Upper lobe of left lung (tissue), 6 donors: ENCODE measurements around the gene MAP2K4. TPM values are rescaled to one million over a fixed set of nuclear protein-coding genes. Genes with fewer than 3 reads are reported as not detected.

ENCODE experiments used
- ATAC-seq, 2 donors: fragments of 200-7000 bp; cut with Tn5 transposase; one replicate each; pipeline ENCODE4 v1.9.1; 2022; ENCODE audit warnings: mild to moderate bottlenecking in 2 of 2, moderate library complexity in 2 of 2; ENCODE audit not compliant: low FRiP score in 2 of 2
- DNase-seq, 2 donors: peaks; one replicate each; pipeline ENCODE4 v3.0.0-alpha.2; 2019 to 2020
- H3K27ac ChIP-seq, 4 donors: fragments of 200-600 bp; sonication (generic); one replicate each; pipeline ENCODE4 v1.5.1; 2016 to 2019
- H3K27me3 ChIP-seq, 4 donors: fragments of 200-600 bp; sonication (generic); one replicate each; pipeline ENCODE4 v1.5.1; 2017 to 2019
- H3K36me3 ChIP-seq, 4 donors: fragments of 200-600 bp; sonication (generic); one replicate each; pipeline ENCODE4 v1.5.1; 2016 to 2019
- H3K4me1 ChIP-seq, 4 donors: fragments of 200-600 bp; sonication (generic); one replicate each; pipeline ENCODE4 v1.5.1; 2018 to 2019
- H3K4me3 ChIP-seq, 4 donors: fragments of 200-600 bp; sonication (generic); one replicate each; pipeline ENCODE4 v1.5.1; 2017 to 2019; ENCODE audit warnings: mild to moderate bottlenecking in 2 of 4, moderate library complexity in 1 of 4
- H3K9me3 ChIP-seq, 4 donors: fragments of 200-600 bp; sonication (generic); one replicate each; pipeline ENCODE4 v1.5.1; 2018 to 2019
- EP300 ChIP-seq, 4 donors: sonication (generic); formaldehyde crosslinking; IDR thresholded peaks; one replicate each; pipeline ENCODE4 v1.5.1; 2017; ENCODE audit warnings: antibody characterized with exemption in 4 of 4, control low read depth in 2 of 4
- POLR2A ChIP-seq, 4 donors: fragments of 450-650 bp; IDR thresholded peaks; one replicate each; pipeline ENCODE4 v1.5.1; 2016 to 2017; ENCODE audit warnings: antibody characterized with exemption in 4 of 4, mild to moderate bottlenecking in 2 of 4
- POLR2AphosphoS5 ChIP-seq, 2 donors: sonication (generic); formaldehyde crosslinking; IDR thresholded peaks; one replicate each; pipeline ENCODE4 v1.5.1; 2017; ENCODE audit warnings: antibody characterized with exemption in 2 of 2
- WGBS, 2 donors: methylation state at CpG; one replicate each; pipeline ENCODE4 v1.1.5; 2017 to 2018; 5-methylcytosine and 5-hydroxymethylcytosine counted together
- total RNA-seq, 6 donors: library from RNA; depleted of rRNA in 4 of 6; stranded (reverse); fragments of >200 nt in 4 of 6; gene quantifications; one replicate each; pipeline versions ENCODE4 v1.1.0 to v1.2.1, GENCODE V29; 2016 to 2021
- TF ChIP-seq, protein P1 (sequence below), 6 experiments: fragments of 450-650 bp in 4 of 6; fragments of 200-600 bp in 2 of 6; sonication (generic) in 2 of 6; IDR thresholded peaks; one replicate each; pipeline ENCODE4 v1.5.1; 2016 to 2019; ENCODE audit warnings: antibody characterized with exemption in 6 of 6
- donor health status: DM: no; HTN: no; CAD: no; lungs with moderate emphysema.
- donor health status: DM: no; HTN: yes; CAD: no; lungs with severe emphysema.

The MAP2K4 gene
- total RNA-seq, 6 donors from 2014 or later, result 10.2 to 42.7 (median 25.6) TPM

DNA sequence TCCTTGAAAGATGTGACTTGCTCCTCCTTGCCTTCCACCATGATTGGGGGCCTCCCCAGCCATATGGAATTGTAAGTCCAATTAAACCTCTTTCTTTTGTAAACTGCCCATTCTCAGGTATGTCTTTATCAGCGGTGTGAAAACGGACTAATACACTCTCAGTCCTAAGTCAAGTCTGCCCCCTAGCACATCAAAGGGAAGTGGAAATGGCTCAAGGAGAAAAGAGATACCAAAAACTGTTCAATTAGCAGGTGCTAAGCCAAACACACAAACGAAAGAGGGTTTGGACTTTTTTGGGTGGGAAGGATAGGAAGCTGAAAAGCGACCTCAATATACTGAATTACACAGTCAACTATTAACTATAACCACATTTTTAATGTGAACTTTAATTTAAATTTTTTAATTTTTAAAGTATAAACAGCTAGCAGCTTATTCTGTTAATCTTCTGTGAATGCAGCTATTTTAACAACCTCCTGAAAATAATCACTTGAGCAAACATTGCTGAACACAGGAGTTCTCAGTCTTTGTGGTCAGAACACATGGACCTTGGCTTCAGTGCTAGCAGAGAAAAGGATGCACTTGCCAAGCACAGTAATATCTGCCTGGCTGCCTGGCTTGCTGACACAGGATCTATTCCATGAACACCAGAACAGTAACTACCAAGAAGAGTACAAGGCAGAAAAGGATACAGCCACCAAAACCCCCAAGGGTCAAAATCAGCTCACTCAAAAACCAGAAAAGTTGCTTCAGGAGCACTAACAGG, 34.3 kb upstream of the MAP2K4 start:
- DNase-seq (no peak), ATAC-seq (peak in 1 of 2 donors; percentile 78)
- Histone ChIP-seq H3K27ac (no peak overlapping the region), H3K36me3 (peaks cover 0 to 48% (median 13%) of the 10 kb centered on the region in 4 donors), H3K27me3 (no peaks in the 10 kb centered on the region), H3K4me1 (no peaks in the 10 kb centered on the region), H3K4me3 (no peak overlapping the region), H3K9me3 (no peaks in the 10 kb centered on the region)
- WGBS, 2 donors, result 93 to 94% methylated on average over 4 of the region's 4 CpGs
- no peak for TF ChIP-seq EP300 (IDR thresholded peaks at IDR 0.05)
- TF ChIP-seq POLR2AphosphoS5 (IDR thresholded peaks at IDR 0.05), result no peak
- TF ChIP-seq, protein P1, sequence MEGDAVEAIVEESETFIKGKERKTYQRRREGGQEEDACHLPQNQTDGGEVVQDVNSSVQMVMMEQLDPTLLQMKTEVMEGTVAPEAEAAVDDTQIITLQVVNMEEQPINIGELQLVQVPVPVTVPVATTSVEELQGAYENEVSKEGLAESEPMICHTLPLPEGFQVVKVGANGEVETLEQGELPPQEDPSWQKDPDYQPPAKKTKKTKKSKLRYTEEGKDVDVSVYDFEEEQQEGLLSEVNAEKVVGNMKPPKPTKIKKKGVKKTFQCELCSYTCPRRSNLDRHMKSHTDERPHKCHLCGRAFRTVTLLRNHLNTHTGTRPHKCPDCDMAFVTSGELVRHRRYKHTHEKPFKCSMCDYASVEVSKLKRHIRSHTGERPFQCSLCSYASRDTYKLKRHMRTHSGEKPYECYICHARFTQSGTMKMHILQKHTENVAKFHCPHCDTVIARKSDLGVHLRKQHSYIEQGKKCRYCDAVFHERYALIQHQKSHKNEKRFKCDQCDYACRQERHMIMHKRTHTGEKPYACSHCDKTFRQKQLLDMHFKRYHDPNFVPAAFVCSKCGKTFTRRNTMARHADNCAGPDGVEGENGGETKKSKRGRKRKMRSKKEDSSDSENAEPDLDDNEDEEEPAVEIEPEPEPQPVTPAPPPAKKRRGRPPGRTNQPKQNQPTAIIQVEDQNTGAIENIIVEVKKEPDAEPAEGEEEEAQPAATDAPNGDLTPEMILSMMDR (IDR thresholded peaks at IDR 0.05), result no peak

DNA sequence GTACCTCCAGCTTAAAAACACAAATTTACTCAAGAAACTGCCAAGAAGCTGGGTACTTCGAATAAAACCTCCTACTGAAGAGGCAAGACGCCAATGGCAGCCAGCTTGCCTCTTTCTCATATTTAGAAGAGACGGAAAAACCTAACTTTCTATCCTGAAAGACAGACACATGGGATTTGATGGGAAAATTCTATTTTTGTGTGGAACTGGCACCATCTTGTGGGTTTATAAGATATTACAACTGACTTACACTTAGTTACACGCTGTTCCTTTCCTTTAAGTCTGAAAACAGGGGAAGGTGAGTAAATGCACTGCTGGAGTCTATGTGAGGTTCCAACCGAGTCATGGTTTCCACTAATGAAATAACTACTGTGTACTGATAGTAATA, 33.7 kb upstream of the MAP2K4 start:
- ATAC-seq, result peak in 1 of 2 donors; percentile 84
- no peak for DNase-seq
- Histone ChIP-seq H3K9me3 (no peaks in the 10 kb centered on the region), H3K27me3 (no peaks in the 10 kb centered on the region), H3K4me3 (no peak overlapping the region), H3K4me1 (no peaks in the 10 kb centered on the region), H3K27ac (no peak overlapping the region), H3K36me3 (peaks cover 0 to 50% (median 13%) of the 10 kb centered on the region in 4 donors)
- 54 to 69% methylated on average over 5 of the region's 5 CpGs for WGBS, 2 donors
- TF ChIP-seq, protein P1 (IDR thresholded peaks at IDR 0.05), result peak in 5 of 6 experiments; percentile 18 to 60 (median 54)
- no peak for TF ChIP-seq EP300 (IDR thresholded peaks at IDR 0.05)

DNA sequence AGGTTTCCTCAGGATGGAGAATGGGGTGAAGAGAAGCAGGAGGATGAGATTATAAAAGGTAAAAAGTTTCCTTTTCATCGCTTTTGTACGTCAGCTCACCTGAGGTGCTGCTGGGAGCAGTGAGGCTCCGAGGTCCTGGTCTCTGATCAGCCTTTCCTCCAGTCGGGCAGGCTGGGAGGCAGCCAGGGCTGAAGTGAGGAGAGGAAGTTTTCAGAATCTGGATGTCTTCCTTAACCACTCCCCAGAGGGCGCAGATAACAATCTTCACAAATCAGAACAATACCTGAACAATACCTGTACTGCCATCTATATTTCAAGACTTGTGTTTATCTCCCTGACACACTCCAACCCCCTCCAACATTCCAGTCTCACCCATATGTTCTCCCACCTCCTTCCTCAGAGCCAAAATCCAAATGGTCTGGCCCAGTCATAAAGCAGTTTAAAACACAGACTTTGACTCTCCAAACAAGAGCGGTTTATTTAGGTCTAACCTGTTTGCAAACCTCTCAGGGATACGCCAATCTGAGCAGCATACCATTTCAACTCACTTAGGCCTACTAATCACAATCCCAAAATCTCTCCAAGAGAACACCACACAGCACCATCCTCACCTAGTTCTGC, 30.2 kb upstream of the MAP2K4 start:
- Histone ChIP-seq H3K4me1 (no peaks in the 10 kb centered on the region), H3K27ac (no peak overlapping the region), H3K27me3 (no peaks in the 10 kb centered on the region), H3K4me3 (no peak overlapping the region), H3K9me3 (no peaks in the 10 kb centered on the region), H3K36me3 (peaks cover 0 to 37% (median 7%) of the 10 kb centered on the region in 4 donors)
- TF ChIP-seq POLR2A (IDR thresholded peaks at IDR 0.05) (no peak), POLR2AphosphoS5 (IDR thresholded peaks at IDR 0.05) (no peak), EP300 (IDR thresholded peaks at IDR 0.05) (no peak)
- TF ChIP-seq, protein P1 (IDR thresholded peaks at IDR 0.05), result no peak
- 76 to 77% methylated on average over 7 of the region's 7 CpGs for WGBS, 2 donors
- no peak for DNase-seq
- no peak for ATAC-seq

DNA sequence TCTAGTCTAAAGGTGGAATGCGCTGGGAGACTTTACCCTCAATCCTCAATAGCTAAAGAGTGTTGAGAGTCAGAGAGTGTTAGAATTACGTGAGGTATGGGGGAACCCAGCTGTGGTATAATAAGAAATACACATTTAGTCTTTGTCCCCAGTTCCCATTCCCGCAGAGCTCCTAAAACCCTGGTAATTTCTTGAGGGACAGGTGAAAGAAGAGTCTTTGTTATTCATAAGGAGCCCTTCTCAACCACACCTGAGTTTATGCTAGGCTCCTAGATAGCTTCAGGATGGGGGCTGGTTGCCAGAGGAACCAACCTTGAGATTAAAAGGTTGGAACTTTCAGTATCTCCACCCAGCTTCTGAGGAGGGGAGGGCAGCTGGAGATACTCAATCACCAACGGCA, 29.2 kb upstream of the MAP2K4 start:
- no peaks in the 10 kb centered on the region for H3K9me3 ChIP-seq
- no peaks in the 10 kb centered on the region for H3K27me3 ChIP-seq
- WGBS, 2 donors, result 70 to 95% methylated on average over 3 to 4 of the region's 4 CpGs
- no peak overlapping the region for H3K4me3 ChIP-seq
- TF ChIP-seq, protein P1 (IDR thresholded peaks at IDR 0.05), result no peak
- no peak for TF ChIP-seq POLR2AphosphoS5 (IDR thresholded peaks at IDR 0.05)
- no peak overlapping the region for H3K27ac ChIP-seq
- peaks cover 0 to 37% (median 7%) of the 10 kb centered on the region in 4 donors for H3K36me3 ChIP-seq
- no peak for ATAC-seq
- no peak for DNase-seq
- H3K4me1 ChIP-seq, result peaks cover 7 to 8% (median 7%) of the 10 kb centered on the region in 4 donors
